Measurements from ENCODE around the gene MPST. TPM values are rescaled to one million over a fixed set of nuclear protein-coding genes. Genes with fewer than 3 reads are reported as not detected.
"Not testable (repeated sequence)": the region's sequence is repeated elsewhere in the genome, so short reads cannot be mapped to it uniquely, and the experiment has no call there.

The MPST gene
- polyA plus RNA-seq (2014; cell fraction: cytosol; rRNA removed): 391 and 411 TPM in 2 replicates
- 297 and 335 TPM in 2 replicates for polyA plus RNA-seq (2014; cell fraction: nucleus; rRNA removed)

DNA sequence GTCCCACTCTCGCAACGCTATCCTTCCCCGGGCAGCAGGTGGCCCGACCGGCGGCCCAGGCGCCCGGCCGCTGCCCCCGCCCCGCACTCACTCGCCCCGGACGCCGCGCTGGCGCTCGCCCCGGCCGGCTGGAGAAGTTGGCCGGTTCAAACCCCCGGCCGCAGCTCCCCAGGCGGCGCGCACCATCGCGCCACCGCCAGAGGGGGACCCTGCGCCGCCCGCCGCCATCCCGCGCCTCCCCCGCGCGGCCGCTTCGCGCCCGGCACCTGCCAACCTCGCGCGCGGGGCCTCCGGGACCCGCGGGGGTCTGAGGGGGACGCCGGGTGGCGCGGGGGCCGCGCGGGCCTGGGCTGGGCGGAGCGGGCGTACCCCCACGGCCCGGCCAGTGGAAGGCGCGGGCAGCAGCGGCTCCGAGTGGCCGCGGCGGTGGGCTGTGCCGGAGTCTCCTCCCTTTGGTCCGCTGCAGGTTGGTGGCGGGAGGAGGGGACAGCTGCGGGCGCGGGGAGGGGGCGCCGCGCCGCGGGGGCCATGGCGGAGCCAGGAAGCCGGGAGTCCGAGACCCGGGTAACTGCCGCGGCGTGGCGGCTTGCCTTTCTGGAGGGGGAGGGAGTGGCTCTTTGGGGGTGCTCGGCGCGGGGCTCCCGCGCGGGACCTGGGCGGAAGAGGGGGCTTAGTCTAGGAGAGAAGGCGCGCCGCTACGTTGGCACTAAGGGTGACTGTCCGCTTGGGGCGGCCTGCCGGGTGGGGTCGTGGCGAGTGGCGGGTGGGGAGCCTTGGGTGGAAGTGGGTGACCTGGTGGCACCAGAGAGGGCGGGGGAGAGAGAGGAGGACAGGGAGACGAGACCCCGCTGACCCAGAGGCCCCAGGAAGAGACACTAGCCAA is at the start of gene MPST, which contains the start of gene TST:
Gene MPST, plus strand, starts transcription at position 434 of the 883 bp plus-strand sequence. Its CDS starts 95 bp downstream, at position 529.
Gene TST, minus strand, starts transcription at position 139 of the 883 bp plus-strand sequence. CDS start 715 bp downstream, outside the sequence.
- DNase-seq (ENCODE audit: low spot score): peak; percentile 78

GRCh38 chr22:36971341-36972125 is 48.0 kb upstream of the MPST start:
- no peak for DNase-seq (ENCODE audit: low spot score)

GRCh38 chr22:36976606-36977005 is 42.9 kb upstream of the MPST start:
- no peak for DNase-seq (ENCODE audit: low spot score)

- peak; percentile 30 for DNase-seq (ENCODE audit: low spot score)
These were observed 42.1 kb upstream of the MPST start for GRCh38 chr22:36977401-36977861.

DNA sequence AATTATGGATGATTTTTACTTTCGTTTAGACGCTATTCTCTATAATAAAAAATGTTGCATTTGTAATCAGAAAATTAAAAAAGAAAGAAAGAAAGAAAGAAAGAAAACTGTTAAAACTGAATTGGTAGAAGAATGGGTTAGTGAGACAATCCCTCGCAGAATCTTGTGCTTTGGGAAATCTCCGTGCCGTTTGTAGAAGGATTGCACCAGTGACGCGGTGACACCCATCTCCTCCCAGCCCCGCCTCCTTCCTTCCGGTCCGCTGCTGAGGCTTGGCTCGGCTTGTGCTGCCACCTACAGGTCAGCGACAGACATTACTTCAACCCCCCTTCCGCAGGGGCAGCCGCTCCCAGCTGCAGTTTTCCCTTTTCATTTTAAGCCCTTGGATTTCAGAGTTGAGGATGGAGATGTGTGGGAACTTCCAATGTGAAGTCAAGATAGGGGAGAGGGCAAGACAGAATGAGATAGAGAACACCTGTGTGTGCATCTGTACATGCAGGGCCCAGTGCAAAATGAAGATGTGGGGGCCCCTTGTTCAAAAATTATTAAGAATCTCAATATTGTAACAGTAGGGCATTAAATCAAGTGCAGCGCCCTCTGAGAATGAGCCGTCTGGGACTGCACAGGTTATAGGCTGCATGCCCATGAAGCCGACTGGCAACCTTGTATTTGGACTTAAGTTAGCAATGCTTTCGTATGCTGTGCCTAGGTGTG is 41.4 kb upstream of the MPST start:
- DNase-seq (ENCODE audit: low spot score): peak; percentile 84

DNA sequence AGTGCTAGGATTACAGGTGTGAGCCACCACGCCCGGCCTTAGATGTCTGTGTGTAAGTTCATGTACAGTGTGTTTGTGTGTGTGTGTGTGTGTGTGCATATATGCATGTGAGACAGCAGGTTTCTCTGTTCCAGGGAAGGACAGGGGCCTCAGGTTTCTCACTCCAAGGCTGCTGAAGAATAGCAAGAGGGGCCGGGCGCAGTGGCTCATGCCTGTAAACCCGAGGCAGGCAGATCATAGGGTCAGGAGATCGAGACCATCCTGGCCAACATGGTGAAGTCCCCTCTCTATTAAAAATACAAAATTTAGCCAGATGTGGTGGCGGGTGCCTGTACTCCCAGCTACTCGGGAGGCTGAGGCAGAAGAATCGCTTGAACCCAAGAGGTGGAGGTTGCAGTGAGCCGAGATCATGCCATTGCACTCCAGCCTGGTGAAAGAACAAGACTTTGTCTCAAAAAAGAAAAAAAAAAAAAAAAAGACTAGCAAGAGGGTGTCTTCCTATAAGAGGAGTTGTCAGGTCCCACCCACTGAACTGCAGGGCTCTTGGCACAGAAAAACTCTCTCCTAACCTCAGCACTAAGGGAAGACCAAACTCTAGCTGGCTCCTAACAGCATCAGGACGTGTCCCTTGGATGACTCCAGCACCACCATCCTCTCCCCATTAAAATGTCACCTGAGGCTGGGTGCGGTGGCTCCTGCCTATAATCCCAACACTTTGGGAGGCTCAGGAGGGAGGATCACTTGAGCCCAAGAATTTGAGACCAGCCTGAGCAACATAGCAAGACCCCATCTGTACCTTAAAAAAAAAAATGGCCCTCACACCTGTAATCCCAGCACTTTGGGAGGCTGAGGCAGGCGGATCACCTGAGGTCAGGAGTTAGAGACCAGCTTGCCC is 40.3 kb upstream of the MPST start:
- DNase-seq (ENCODE audit: low spot score): no peak

DNA sequence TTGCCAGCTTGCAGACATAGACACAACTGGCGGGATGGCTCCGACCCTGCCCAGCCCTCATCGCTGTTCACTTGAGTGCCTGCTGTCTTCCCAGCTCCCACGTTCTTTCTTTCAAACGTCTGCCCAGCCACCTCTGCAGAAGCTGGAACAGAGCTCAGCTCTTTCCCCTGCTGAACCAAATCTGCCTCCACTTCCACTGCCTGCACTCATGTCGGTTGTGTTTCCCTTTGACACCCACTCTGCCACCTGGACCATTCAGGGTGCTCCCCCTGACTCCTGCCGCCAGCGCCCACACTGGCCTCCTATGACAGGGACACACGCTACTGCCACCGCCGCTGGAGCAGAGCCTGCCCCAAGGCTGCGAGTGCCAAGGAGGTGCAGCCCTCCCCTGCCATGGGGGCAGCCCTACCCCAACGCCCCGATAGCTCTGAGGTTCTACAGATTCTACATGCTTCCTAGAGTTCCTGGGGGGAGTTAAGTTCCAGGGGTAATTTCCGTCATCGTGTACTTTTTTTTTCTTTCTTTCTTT is 38.2 kb upstream of the MPST start:
- no peak for DNase-seq (ENCODE audit: low spot score)

GRCh38 chr22:36982136-36982535 is 37.4 kb upstream of the MPST start:
- no peak for DNase-seq (ENCODE audit: low spot score)

- DNase-seq (ENCODE audit: low spot score): no peak
These were observed 34.2 kb upstream of the MPST start for GRCh38 chr22:36985211-36985889.

- DNase-seq (ENCODE audit: low spot score): no peak
These were observed 33.2 kb upstream of the MPST start for GRCh38 chr22:36986242-36986821.

DNA sequence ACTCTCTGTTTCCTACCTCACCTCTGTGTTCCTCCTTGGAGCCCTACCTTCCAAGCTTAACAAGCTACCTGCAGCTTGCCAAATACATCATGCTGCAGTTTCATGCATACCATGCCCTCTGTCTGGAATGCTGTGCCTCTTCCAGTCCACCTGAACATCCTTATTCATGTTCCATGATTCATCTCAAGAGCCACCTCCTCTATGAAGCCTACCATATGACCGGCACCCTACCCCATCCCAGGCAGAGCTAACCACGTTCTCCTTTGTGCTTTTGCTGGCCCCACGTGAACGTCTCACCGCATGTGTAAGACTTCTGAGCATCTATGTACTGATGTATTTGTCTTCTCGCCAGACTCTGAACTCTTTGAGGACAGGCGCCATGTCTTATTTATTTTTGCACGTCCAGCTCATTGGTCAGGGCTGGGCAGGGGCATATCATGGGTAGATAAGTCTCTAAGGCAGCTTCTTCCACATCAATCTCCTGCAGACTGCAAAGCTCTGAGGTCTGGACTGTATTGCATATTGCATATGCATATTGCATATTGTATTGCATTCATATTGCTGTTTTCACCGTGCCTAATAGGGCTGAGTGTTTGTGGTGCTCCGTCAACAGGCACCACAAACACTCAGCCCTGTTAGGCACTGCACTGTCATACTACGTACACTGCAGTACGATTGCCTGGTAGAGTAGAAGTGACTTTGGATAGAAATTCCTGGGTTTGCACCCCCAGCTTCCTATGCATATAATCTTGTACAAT is 31.3 kb upstream of the MPST start:
- no peak for DNase-seq (ENCODE audit: low spot score)

DNA sequence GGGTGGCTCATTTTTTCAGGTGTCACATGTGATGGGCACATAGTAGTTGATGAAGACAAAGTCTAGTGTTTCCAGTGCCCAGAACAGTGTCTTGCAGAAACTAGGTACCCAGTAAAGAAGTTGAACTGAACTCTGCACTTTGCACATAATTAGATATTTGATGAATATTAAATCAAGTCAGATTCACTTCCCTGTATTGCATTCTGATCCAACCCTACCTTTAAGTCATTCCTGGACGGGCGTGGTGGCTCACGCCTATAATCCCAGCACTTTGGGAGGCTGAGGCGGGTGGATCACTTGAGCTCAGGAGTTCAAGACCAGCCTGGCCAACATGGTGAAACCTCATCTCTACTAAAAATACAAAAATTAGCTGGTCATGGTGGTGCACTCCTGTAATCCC is 30.5 kb upstream of the MPST start:
- DNase-seq (ENCODE audit: low spot score): not testable (repeated sequence)

- DNase-seq (ENCODE audit: low spot score): no peak
These were observed 29.1 kb upstream of the MPST start for GRCh38 chr22:36990457-36990856.

DNA sequence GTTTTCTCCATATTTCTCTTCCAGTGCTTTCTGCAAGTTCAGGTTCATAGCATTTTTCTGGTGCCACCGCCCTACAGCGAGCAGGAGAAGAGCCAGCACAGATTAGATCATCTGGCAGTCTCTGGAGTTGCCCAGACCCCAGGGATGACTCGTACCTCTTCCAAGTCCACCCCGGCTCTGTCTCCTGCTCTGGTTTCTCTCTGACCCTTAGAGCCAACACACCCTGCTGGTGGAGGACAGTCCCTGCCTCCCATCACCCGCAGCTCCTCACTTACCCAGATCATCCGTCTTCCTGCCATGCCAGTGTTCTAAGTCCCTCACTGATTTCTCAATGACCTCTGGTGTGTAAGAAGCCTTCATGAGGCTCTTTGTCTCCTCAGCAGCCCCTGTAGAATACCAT is 28.3 kb upstream of the MPST start:
- no peak for DNase-seq (ENCODE audit: low spot score)

DNA sequence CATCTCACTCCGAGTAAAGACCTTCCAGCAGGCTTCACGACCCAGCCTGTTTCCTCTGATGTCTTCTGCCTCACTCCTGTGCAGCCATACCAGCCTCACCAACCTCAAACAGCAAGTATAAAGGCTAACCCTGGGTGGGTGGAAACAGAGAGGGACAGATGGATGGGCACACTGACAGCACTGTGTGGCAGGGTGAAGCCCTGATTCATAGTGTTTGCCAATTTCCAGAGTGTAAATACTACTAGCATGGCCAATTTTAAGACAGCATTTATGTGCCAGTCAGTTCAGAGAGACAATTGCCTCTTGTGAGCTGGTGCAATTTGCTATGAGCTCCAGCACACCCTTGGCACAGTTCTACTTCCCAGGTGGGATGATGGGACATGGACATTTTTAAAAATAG is 21.8 kb upstream of the MPST start:
- DNase-seq (ENCODE audit: low spot score): no peak

DNA sequence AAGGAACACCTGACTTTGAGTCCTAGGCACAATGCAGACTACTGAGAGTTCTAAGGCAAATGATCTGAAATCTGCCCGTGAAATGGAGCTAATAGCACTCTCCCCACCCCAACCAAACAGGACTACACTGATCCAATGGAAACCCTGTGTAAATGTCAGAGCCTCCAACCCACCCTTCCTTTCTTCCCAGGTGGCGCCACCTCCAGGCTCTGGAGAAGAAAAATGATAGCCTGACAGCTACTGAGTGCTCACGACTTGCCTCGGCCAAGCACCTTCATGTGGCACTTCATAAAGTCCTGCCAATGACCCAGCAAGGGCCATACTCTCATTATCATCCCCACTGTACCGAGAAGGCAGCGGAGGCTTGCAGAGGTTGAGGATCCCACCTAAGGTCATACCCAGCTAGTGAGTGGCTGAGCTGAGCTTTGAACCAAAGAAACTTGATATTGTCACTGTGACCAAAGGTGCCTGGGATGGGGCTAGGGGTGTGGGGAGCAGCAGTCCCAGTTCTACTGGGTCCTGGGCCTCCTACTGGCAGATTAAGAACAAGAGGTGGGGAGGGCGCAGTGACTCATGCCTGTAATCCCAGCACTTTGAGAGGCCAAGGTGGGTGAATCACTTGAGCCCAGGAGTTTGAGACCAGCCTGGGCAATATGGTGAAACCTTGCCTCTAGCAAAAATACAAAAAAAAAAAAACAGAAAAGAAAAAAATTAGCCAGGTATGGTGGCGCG is 20.8 kb upstream of the MPST start:
- no peak for DNase-seq (ENCODE audit: low spot score)

DNA sequence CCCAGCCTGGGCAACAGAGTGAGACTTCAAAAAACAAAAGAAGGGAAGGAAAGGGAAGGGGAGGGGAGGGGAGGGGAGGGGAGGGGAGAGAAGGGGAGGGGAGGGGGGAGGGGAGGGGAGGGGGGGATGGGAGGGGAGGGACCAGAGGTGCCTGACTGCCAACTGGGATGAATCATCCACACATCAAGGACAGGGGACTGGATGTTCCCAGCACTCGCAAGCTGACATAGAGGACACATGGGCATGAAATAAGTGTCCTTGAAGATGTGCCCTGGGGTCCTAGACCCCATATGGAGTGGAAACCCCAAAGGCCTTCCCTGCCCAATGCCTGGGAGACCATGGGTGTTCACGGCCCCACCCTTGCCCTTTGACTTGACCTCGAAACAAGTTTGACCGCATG is 20.1 kb upstream of the MPST start:
- DNase-seq (ENCODE audit: low spot score): no peak

All from SK-N-DZ (cell line).